Neural crest cell (in vitro differentiated cells): Measurements from ENCODE around the gene ARVCF. TPM values are rescaled to one million over a fixed set of nuclear protein-coding genes. Genes with fewer than 3 reads are reported as not detected.

Experiments
- DNase-seq: peaks from one replicate; pipeline ENCODE4 v3.0.0; 2021; ENCODE audit warnings: low read depth, mixed read lengths, low spot score
- H3K27ac Mint-ChIP-seq: one replicate; pipeline ENCODE4 v1.8.0; 2021; ENCODE audit warnings: mild to moderate bottlenecking, mixed read lengths; ENCODE audit not compliant: unreplicated experiment
- H3K27me3 Mint-ChIP-seq: 2 replicates; pipeline ENCODE4 v1.8.0; 2021; ENCODE audit warnings: low read depth, mild to moderate bottlenecking, mixed read lengths
- H3K36me3 Mint-ChIP-seq: 2 replicates; pipeline ENCODE4 v1.8.0; 2021; ENCODE audit warnings: low read depth, mild to moderate bottlenecking, mixed read lengths
- H3K4me1 Mint-ChIP-seq: 2 replicates; pipeline ENCODE4 v1.8.0; 2021; ENCODE audit warnings: mixed read lengths
- H3K4me3 Mint-ChIP-seq: one replicate; pipeline ENCODE4 v1.8.0; 2021; ENCODE audit warnings: mild to moderate bottlenecking, mixed read lengths
- H3K9me3 Mint-ChIP-seq: 2 replicates; pipeline ENCODE4 v1.8.0; 2021; ENCODE audit warnings: mixed read lengths
- total RNA-seq: library from RNA; stranded (reverse); gene quantifications from 2 replicates; pipeline ENCODE4 v1.2.1, GENCODE V29; 2021
- TF ChIP-seq, protein P1 (sequence below): fragments of 200-600 bp; sonication (generic); conservative IDR thresholded peaks from 2 replicates; pipeline ENCODE4 v1.5.0; 2021; ENCODE audit warnings: antibody characterized with exemption, mild to moderate bottlenecking

ARVCF gene
- total RNA-seq, 1 donor from 2014 or later: 105 TPM

DNA sequence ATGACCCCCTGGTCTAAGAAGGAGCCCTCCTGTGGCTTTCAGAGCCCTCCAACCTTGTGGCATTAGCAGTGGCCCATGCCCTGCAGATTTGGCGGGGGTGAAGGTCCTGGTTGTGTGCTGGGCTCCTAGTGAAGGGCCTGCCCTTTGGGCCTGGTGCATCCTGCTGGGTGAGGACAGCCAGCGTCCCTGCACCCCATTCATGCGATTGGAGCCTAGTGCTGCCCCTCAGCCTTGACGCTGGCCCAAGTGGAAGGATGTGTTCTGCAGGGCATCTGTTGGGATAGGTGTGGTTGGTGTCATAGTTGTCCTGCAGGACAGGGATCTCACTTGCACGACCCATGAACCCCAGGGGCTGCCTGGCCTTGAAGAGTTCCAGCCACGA, 35.3 kb upstream of the ARVCF start:
- Mint-ChIP-seq H3K27ac (no peak overlapping the region), H3K36me3 (peaks cover 13% of the 10 kb centered on the region)
- TF ChIP-seq, protein P1, sequence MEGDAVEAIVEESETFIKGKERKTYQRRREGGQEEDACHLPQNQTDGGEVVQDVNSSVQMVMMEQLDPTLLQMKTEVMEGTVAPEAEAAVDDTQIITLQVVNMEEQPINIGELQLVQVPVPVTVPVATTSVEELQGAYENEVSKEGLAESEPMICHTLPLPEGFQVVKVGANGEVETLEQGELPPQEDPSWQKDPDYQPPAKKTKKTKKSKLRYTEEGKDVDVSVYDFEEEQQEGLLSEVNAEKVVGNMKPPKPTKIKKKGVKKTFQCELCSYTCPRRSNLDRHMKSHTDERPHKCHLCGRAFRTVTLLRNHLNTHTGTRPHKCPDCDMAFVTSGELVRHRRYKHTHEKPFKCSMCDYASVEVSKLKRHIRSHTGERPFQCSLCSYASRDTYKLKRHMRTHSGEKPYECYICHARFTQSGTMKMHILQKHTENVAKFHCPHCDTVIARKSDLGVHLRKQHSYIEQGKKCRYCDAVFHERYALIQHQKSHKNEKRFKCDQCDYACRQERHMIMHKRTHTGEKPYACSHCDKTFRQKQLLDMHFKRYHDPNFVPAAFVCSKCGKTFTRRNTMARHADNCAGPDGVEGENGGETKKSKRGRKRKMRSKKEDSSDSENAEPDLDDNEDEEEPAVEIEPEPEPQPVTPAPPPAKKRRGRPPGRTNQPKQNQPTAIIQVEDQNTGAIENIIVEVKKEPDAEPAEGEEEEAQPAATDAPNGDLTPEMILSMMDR: no peak

DNA sequence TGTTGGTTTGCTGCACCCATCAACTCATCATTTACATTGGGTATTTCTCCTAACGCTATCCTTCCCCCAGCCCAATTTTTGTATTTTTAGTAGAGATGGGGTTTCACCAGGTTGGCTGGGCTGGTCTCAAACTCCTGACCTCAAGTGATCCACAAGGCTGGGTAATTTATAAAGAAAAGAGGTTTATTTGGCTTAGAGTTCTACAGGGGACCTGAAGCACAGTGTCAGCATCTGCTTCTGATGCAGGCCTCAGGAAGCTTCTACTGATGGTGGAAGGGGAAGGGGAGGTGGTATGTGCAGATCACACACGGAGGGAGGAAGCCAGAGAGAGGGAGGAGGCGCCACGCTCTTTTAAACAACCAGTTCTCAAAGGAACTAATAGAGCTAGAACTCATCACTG, 30.1 kb upstream of the ARVCF start:
- Mint-ChIP-seq H3K36me3 (peaks cover 16% of the 10 kb centered on the region), H3K27ac (no peak overlapping the region), H3K9me3 (no peaks in the 10 kb centered on the region), H3K4me3 (no peak overlapping the region), H3K4me1 (no peaks in the 10 kb centered on the region), H3K27me3 (no peaks in the 10 kb centered on the region)
- TF ChIP-seq, protein P1: no peak
- no peak for DNase-seq

More for the DNA sequence above, 35.3 kb upstream of the ARVCF start:
- no peaks in the 10 kb centered on the region for H3K9me3 Mint-ChIP-seq
- H3K4me1 Mint-ChIP-seq: no peaks in the 10 kb centered on the region
- no peak overlapping the region for H3K4me3 Mint-ChIP-seq
- H3K27me3 Mint-ChIP-seq: no peaks in the 10 kb centered on the region
- DNase-seq: no peak

DNA sequence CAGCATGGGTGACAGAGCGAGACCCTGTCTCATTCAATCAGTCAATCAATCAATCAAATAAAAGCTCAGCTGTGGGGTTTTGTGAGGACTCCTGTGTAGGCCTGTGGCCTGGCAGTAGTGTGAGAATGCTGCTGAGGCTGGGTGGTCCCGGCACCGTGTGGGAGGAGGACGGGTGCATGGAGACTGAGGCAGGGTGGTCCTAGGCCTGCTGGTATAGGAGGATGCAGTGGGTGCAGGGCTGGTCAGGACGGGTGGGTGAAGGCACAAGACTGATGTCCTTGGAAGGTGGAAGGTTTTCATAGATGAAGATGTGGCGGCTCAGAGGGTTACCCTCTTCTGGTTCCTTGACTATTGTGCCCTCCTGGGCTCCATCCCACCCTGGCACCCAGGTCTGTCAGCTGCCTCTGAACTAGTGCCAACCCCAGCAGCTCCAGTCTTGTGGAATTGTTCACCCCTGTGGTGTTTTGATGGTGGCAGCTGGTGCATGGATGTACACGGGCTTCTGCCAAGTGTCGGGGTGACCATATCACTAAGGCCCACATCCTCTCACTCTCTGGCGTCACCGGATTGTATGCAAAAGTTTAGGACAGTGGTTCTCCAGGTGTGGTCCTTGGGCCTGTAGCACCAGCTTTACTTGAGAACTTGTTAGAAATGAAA, 28.0 kb upstream of the ARVCF start:
- peaks cover 16% of the 10 kb centered on the region for H3K36me3 Mint-ChIP-seq
- H3K27ac Mint-ChIP-seq: no peak overlapping the region
- no peaks in the 10 kb centered on the region for H3K4me1 Mint-ChIP-seq
- no peak overlapping the region for H3K4me3 Mint-ChIP-seq
- no peaks in the 10 kb centered on the region for H3K9me3 Mint-ChIP-seq
- H3K27me3 Mint-ChIP-seq: no peaks in the 10 kb centered on the region
- DNase-seq: no peak
- TF ChIP-seq, protein P1: no peak

DNA sequence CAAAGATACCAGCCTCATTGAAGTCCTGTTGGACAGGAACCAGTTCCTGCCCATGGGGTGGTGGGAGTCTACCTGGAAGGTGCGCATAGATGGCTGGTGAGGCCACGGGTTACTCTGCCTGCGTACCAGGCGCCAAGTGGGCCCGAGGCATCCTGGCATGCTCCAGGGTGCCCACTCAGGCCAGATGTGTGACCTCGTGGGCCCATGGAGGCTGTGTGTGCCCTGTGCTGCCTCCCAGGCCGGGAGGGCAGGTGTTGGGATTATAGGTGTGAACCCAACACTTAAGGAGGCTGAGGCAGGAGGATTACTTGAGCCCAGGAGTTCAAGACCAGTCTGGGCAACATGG, 27.3 kb upstream of the ARVCF start:
- H3K4me3 Mint-ChIP-seq: no peak overlapping the region
- peaks cover 13% of the 10 kb centered on the region for H3K36me3 Mint-ChIP-seq
- no peaks in the 10 kb centered on the region for H3K9me3 Mint-ChIP-seq
- no peaks in the 10 kb centered on the region for H3K27me3 Mint-ChIP-seq
- DNase-seq: no peak
- H3K4me1 Mint-ChIP-seq: no peaks in the 10 kb centered on the region
- TF ChIP-seq, protein P1: no peak
- peak overlapping the region; percentile 67 for H3K27ac Mint-ChIP-seq

DNA sequence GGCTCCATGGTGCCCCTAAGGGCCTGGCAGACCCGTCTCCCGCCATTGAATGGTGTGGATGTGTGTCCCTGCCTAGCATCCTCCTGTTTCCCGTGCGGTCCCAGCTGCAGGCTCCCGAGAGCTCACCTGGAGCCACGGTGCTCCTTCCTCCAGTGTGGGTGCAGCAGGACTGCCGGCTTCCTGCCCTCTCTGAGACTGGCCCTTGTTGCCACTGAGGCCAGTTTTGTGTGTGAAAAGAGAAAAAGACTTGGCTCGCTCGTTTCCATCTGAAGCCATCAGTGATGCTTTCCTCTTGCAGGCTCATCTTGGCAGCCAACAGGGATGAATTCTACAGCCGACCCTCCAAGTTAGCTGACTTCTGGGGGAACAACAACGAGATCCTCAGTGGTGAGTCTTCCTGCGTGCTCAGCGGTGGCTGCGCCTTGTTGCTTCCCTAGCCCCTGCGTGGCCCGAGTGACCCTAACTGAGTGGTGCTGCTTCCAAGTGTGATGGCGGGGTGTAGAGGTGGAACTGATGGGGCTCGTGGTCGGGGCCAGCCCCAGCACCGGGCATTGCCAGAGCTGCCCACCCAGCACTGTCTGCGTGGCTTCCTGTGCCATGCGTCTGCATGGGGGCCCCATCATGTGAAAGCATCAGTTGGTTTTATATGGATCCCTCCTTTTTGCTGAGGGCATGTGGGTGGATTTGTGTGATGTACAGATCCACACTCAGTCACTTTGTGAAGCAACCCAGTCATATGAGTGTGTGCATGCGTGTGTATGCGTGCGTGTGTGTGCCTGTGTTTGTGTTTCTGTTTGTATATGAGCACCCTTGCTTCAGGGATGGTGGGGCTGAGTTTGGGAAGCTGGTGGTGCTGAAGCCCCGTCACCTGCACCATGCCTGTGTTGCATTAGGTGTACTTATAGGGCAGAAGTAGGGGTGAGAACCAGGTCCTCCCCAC, 26.7 kb upstream of the ARVCF start:
- TF ChIP-seq, protein P1: no peak
- Mint-ChIP-seq H3K4me1 (peaks cover 4% of the 10 kb centered on the region), H3K27me3 (no peaks in the 10 kb centered on the region), H3K4me3 (no peak overlapping the region), H3K36me3 (peaks cover 6% of the 10 kb centered on the region), H3K9me3 (no peaks in the 10 kb centered on the region), H3K27ac (peak overlapping the region; percentile 67)
- DNase-seq: no peak
